ENCODE data around the gene SLC9A9. TPM values are rescaled to one million over a fixed set of nuclear protein-coding genes. Genes with fewer than 3 reads are reported as not detected.

Gene SLC9A9
- total RNA-seq, 3 donors from 2014 or later, result 6.2 to 17.3 (median 7.8) TPM

- H3K4me3 ChIP-seq, result no peak overlapping the region
- H3K36me3 ChIP-seq, result no peaks in the 10 kb centered on the region
- no peaks in the 10 kb centered on the region for H3K27me3 ChIP-seq
- no peaks in the 10 kb centered on the region for H3K4me1 ChIP-seq
- no peak for DNase-seq (ENCODE audit: low spot score in 2 of 2)
- TF ChIP-seq POLR2A (IDR thresholded peaks at IDR 0.05) (no peak), POLR2AphosphoS5 (IDR thresholded peaks at IDR 0.05) (no peak)
- TF ChIP-seq, protein P1, sequence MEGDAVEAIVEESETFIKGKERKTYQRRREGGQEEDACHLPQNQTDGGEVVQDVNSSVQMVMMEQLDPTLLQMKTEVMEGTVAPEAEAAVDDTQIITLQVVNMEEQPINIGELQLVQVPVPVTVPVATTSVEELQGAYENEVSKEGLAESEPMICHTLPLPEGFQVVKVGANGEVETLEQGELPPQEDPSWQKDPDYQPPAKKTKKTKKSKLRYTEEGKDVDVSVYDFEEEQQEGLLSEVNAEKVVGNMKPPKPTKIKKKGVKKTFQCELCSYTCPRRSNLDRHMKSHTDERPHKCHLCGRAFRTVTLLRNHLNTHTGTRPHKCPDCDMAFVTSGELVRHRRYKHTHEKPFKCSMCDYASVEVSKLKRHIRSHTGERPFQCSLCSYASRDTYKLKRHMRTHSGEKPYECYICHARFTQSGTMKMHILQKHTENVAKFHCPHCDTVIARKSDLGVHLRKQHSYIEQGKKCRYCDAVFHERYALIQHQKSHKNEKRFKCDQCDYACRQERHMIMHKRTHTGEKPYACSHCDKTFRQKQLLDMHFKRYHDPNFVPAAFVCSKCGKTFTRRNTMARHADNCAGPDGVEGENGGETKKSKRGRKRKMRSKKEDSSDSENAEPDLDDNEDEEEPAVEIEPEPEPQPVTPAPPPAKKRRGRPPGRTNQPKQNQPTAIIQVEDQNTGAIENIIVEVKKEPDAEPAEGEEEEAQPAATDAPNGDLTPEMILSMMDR (IDR thresholded peaks at IDR 0.05), result no peak
- intact Hi-C loops (cut with DNase I; ENCODE audit: low total_unique reads), result loop anchor here (10.0 kb wide), 1 partner anchor 424 kb away; no protein-coding TSS in a partner anchor
- no peaks in the 10 kb centered on the region for H3K9me3 ChIP-seq
- H3K27ac ChIP-seq, result no peak overlapping the region
Observed at GRCh38 chr3:143648708-143649107, 199.6 kb downstream of the SLC9A9 start.

DNA sequence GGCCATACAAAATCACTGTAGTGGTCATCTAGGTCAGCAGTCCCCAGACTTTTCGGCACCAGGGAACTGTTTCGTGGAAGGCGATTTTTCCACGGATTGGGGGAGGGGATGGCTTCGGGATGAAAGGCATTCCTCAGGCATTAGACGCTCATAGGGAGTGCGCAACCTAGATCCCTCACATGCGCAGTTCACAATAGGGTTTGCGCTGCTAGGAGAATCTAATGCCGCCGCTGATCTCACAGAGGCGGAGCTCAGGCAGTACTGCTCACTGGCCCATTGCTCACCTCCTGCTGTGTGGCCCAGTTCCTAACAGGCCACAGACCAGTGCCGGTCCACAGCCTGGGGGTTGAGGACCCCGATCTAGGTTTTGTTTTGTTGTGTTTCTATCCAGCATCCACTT is 200.1 kb downstream of the SLC9A9 start:
- intact Hi-C loops (cut with DNase I; ENCODE audit: low total_unique reads), result loop anchor here (10.0 kb wide), 1 partner anchor 423 kb away; no protein-coding TSS in a partner anchor
- Histone ChIP-seq H3K9me3 (no peaks in the 10 kb centered on the region), H3K27ac (no peak overlapping the region), H3K36me3 (no peaks in the 10 kb centered on the region), H3K4me1 (no peaks in the 10 kb centered on the region), H3K4me3 (no peak overlapping the region), H3K27me3 (no peaks in the 10 kb centered on the region)
- no peak for DNase-seq (ENCODE audit: low spot score in 2 of 2)
- TF ChIP-seq, protein P1 (IDR thresholded peaks at IDR 0.05), result no peak
- TF ChIP-seq POLR2A (IDR thresholded peaks at IDR 0.05), result no peak
- no peak for TF ChIP-seq POLR2AphosphoS5 (IDR thresholded peaks at IDR 0.05)

DNA sequence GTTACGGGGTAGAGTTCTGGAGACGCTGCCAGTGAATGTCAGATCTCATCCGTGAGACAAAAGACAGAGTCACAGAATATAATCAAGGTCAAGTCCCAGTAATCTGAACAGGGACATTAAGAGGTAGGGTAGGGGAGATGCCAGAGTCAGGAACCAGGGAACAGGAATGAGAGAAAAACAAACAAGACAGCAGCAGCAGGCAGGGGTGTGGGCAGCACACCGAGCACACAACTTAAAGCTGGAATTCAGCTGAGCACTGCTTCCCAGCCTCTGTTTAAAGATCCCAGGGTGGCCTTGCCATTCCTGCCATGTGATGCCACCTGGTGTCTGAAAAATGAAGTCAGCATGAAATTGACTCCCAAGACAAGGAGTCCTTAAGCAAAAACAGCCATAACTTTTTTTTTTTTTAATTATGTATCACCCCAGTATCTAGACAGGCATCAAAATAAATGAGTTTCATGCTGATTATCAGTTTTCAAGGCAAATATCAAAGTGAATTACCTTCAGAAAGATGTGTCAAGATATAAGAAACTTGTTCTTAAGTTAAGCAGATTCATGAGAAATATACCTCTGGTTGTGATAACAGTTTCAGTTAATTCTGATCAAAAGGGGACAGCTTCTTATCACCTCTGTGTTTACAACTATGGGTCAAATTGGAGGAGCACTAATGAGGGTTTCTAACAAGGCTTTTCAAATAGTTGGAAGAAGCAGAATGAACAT is 203.7 kb downstream of the SLC9A9 start:
- intact Hi-C loops (cut with DNase I; ENCODE audit: low total_unique reads), result loop anchor here (10.0 kb wide), 1 partner anchor 420 kb away; no protein-coding TSS in a partner anchor
- TF ChIP-seq, protein P1 (IDR thresholded peaks at IDR 0.05), result peak in 2 of 3 donors; percentile 41 to 42
- TF ChIP-seq POLR2A (IDR thresholded peaks at IDR 0.05), result no peak
- no peaks in the 10 kb centered on the region for H3K27me3 ChIP-seq
- H3K4me3 ChIP-seq, result no peak overlapping the region
- no peak overlapping the region for H3K27ac ChIP-seq
- peak in 1 of 2 donors; percentile 20 for DNase-seq (ENCODE audit: low spot score in 2 of 2)
- no peaks in the 10 kb centered on the region for H3K36me3 ChIP-seq
- no peaks in the 10 kb centered on the region for H3K4me1 ChIP-seq
- no peaks in the 10 kb centered on the region for H3K9me3 ChIP-seq

- no peak overlapping the region for H3K27ac ChIP-seq
- TF ChIP-seq POLR2AphosphoS5 (IDR thresholded peaks at IDR 0.05) (no peak), POLR2A (IDR thresholded peaks at IDR 0.05) (no peak)
- TF ChIP-seq, protein P1 (IDR thresholded peaks at IDR 0.05), result no peak
- peaks cover 0 to under 1% of the 10 kb centered on the region in 2 donors for H3K9me3 ChIP-seq
- no peaks in the 10 kb centered on the region for H3K4me1 ChIP-seq
- H3K4me3 ChIP-seq, result no peak overlapping the region
- H3K36me3 ChIP-seq, result no peaks in the 10 kb centered on the region
- intact Hi-C loops (cut with DNase I; ENCODE audit: low total_unique reads), result loop anchor here (10.0 kb wide), 1 partner anchor 419 kb away; no protein-coding TSS in a partner anchor
- H3K27me3 ChIP-seq, result no peaks in the 10 kb centered on the region
- no peak for DNase-seq (ENCODE audit: low spot score in 2 of 2)
Observed at GRCh38 chr3:143643905-143644304, 204.4 kb downstream of the SLC9A9 start.

GRCh38 chr3:143640774-143641173 is 207.5 kb downstream of the SLC9A9 start:
- Histone ChIP-seq H3K36me3 (no peaks in the 10 kb centered on the region), H3K27me3 (no peaks in the 10 kb centered on the region), H3K4me3 (no peak overlapping the region), H3K4me1 (no peaks in the 10 kb centered on the region), H3K27ac (no peak overlapping the region), H3K9me3 (peaks cover 9 to 15% of the 10 kb centered on the region in 2 donors)
- TF ChIP-seq POLR2AphosphoS5 (IDR thresholded peaks at IDR 0.05), result no peak
- TF ChIP-seq, protein P1 (IDR thresholded peaks at IDR 0.05), result no peak
- no peak for TF ChIP-seq POLR2A (IDR thresholded peaks at IDR 0.05)
- intact Hi-C loops (cut with DNase I; ENCODE audit: low total_unique reads), result loop anchor here (10.0 kb wide), 1 partner anchor 416 kb away; no protein-coding TSS in a partner anchor
- DNase-seq (ENCODE audit: low spot score in 2 of 2), result no peak

All from breast epithelium (tissue), 4 donors.